Measurements from ENCODE around the gene CFAP410.

CFAP410 gene

DNA sequence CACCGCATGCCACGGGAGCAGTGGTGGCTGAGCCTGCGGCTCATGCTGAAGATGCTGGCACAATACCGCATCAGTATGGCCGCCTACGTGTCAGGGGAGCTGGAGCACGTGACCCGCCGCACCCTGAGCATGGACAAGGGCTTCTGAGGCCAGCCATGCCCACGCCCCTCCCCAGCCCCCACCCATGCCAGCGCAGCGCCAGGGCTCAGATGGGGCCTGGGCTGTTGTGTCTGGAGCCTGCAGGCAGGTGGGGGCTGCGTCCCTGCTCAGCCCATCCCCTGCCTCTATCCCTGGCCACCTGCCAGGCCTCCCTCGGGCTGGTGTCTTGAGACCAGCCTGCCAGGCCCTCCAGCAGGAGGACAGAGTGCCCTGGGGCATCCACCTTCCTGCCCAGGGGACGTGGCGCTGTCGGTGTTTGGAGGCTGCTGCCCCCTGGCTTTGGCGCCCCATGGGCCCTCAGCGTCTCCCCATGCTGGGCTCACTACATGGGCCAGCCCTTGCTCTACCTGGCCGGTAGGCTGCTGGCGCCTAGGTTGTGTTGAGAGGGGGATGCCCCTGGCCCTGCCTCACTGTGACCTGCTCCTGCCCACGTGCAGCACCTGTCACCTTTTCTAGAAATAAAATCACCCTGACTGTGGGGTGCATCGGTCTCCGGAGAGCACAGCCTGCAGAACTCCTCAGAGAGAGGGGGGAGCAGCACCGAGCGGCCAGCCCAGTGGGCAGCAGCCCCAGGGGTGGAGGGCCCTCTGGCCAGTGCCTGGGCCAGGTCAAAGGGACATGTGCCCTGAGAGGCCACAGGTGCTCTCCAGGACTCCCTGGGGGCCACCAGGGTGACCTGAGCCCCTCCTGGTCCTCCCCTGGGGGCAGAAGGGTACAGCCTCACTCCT, 12.2 kb downstream of the CFAP410 start:
- H3K4me1 ChIP-seq (ENCODE audit: insufficient read depth, low read length) = no peaks in the 10 kb centered on the region

DNA sequence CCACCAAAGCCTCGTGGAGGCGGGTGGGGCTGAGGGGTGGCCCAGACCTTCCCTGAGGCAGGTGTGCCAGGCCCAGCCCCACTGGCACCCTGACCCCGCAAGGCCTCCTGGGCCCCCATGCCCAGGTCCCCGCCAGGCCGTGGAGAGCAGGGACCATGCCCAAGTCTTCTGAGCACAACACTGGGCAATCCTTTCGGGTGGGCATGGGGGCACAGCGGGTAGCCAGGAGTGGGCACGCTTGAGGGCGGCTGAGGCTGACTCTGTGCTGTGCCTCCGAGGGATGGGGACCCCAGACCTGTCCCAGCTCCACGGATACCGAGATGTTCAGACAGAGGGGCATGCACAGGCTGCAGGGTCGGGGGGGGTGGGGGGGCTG, 12.9 kb downstream of the CFAP410 start:
- Histone ChIP-seq H3K9me3 (ENCODE audit: insufficient read depth, low read depth, low read length) (no peaks in the 10 kb centered on the region), H3K36me3 (ENCODE audit: insufficient read depth, low read length) (peaks cover 33% of the 10 kb centered on the region), H3K27ac (ENCODE audit: low read depth, low read length) (no peak overlapping the region), H3K27me3 (ENCODE audit: insufficient read depth, low read length) (no peaks in the 10 kb centered on the region), H3K9ac (ENCODE audit: low read depth, low read length) (no peak overlapping the region), H3K4me3 (ENCODE audit: low read length) (no peak overlapping the region), H3K4me1 (ENCODE audit: insufficient read depth, low read length) (no peaks in the 10 kb centered on the region)
- 91% methylated on average over 13 of the region's 13 CpGs for WGBS

More for the DNA sequence above, 12.2 kb downstream of the CFAP410 start:
- no peak overlapping the region for H3K9ac ChIP-seq (ENCODE audit: low read depth, low read length)
- H3K27ac ChIP-seq (ENCODE audit: low read depth, low read length) = no peak overlapping the region
- H3K4me3 ChIP-seq (ENCODE audit: low read length) = no peak overlapping the region
- no peaks in the 10 kb centered on the region for H3K27me3 ChIP-seq (ENCODE audit: insufficient read depth, low read length)
- 91% methylated on average over 26 of the region's 26 CpGs for WGBS
- no peaks in the 10 kb centered on the region for H3K9me3 ChIP-seq (ENCODE audit: insufficient read depth, low read depth, low read length)
- peaks cover 33% of the 10 kb centered on the region for H3K36me3 ChIP-seq (ENCODE audit: insufficient read depth, low read length)

DNA sequence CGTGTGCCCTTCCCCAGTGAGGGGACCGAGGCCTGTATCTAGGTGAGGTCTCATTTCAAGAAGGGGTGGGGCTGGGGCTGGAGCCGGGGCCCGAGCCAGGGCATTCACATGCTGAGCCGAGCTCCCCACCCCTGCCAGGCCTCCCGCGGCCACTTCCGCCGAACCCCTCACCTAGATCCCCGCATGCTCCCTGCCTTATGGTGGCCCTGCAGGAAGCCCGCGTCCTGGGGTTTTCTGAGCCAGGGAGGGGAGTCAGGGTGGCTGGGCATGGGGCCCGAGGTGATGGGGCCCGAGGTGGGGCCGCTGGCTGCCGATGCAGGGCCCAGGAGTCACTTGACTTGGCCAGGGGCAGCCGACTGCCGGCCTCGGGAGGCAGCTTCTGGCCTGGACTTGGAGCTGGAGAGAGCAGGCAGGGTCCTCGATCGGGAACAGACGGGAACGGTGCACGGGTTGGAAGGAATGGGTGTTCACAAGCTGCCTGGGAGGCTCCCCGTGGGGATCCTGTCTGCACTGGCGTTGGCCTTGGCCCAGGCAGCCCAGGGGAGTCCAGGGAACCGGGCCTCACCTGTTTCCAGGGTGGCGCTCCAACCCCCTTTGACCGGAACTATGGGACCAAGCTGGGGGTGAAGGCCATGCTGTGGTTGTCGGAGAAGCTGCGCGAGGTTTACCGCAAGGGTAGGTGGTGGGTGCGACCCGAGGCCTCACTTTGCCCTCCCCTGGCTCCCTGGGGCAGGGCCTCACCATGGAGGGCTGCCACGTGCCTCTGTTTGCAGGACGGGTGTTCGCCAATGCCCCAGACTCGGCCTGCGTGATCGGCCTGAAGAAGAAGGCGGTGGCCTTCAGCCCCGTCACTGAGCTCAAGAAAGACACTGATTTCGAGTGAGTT, 13.6 kb downstream of the CFAP410 start:
- WGBS = 95% methylated on average over 44 of the region's 44 CpGs
- H3K9ac ChIP-seq (ENCODE audit: low read depth, low read length) = no peak overlapping the region
- no peaks in the 10 kb centered on the region for H3K4me1 ChIP-seq (ENCODE audit: insufficient read depth, low read length)
- peaks cover 33% of the 10 kb centered on the region for H3K36me3 ChIP-seq (ENCODE audit: insufficient read depth, low read length)
- no peak overlapping the region for H3K27ac ChIP-seq (ENCODE audit: low read depth, low read length)
- H3K4me3 ChIP-seq (ENCODE audit: low read length) = no peak overlapping the region
- no peaks in the 10 kb centered on the region for H3K27me3 ChIP-seq (ENCODE audit: insufficient read depth, low read length)
- H3K9me3 ChIP-seq (ENCODE audit: insufficient read depth, low read depth, low read length) = no peaks in the 10 kb centered on the region

DNA sequence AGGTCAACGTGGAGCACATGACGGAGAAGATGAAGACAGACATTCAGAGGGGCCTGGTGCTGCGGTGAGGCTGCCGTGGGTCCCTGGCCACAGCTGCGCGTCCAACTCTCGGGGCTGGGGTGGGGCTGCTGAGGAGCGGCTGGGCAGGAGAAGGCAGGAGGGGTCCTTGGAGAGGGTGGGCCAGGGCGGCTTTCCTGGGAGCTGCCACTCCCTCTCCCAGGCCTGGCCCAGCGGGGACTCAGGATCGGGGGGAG, 14.4 kb downstream of the CFAP410 start:
- H3K27me3 ChIP-seq (ENCODE audit: insufficient read depth, low read length) = no peaks in the 10 kb centered on the region
- no peak overlapping the region for H3K9ac ChIP-seq (ENCODE audit: low read depth, low read length)
- H3K4me3 ChIP-seq (ENCODE audit: low read length) = no peak overlapping the region
- 93% methylated on average over 11 of the region's 11 CpGs for WGBS
- H3K4me1 ChIP-seq (ENCODE audit: insufficient read depth, low read length) = no peaks in the 10 kb centered on the region
- no peak overlapping the region for H3K27ac ChIP-seq (ENCODE audit: low read depth, low read length)
- peaks cover 41% of the 10 kb centered on the region for H3K36me3 ChIP-seq (ENCODE audit: insufficient read depth, low read length)
- no peaks in the 10 kb centered on the region for H3K9me3 ChIP-seq (ENCODE audit: insufficient read depth, low read depth, low read length)

DNA sequence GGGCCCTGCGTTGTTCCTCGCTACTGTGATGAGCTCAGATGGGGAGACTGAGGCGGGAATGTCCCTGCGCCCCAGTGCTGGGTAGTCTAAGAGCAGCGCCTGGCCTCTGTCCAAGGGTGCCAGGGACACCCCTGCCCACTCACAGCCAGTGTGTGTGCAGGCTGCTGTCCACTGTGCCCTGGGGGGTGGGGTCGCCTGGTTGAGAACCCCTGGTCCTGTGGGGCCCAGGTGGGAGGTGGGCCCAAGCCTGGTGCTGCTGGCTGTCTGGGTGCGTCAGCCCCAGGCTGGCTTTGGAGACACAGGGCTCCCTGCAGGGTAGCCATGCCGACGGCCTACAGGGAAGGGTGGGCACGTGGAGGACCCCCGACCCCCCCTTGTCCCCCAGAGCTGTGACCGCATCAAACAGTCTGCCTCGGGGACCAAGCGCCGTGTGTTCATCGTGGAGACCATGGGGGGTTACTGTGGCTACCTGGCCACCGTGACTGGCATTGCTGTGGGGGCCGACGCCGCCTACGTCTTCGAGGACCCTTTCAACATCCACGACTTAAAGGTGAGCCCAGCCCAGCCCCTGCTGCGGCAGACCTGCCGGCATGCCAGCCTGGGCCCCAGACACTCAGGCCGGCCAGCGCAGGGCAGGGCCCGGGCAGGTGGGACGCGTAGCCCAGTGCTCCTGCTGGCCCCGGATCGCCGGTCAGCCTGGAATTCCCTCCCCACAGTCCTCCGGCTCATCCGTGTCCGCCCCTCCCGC, 14.9 kb downstream of the CFAP410 start:
- Histone ChIP-seq H3K27ac (ENCODE audit: low read depth, low read length) (no peak overlapping the region), H3K36me3 (ENCODE audit: insufficient read depth, low read length) (peaks cover 45% of the 10 kb centered on the region), H3K27me3 (ENCODE audit: insufficient read depth, low read length) (no peaks in the 10 kb centered on the region), H3K4me1 (ENCODE audit: insufficient read depth, low read length) (no peaks in the 10 kb centered on the region), H3K9ac (ENCODE audit: low read depth, low read length) (no peak overlapping the region), H3K9me3 (ENCODE audit: insufficient read depth, low read depth, low read length) (no peaks in the 10 kb centered on the region), H3K4me3 (ENCODE audit: low read length) (no peak overlapping the region)
- WGBS = 96% methylated on average over 37 of the region's 37 CpGs

DNA sequence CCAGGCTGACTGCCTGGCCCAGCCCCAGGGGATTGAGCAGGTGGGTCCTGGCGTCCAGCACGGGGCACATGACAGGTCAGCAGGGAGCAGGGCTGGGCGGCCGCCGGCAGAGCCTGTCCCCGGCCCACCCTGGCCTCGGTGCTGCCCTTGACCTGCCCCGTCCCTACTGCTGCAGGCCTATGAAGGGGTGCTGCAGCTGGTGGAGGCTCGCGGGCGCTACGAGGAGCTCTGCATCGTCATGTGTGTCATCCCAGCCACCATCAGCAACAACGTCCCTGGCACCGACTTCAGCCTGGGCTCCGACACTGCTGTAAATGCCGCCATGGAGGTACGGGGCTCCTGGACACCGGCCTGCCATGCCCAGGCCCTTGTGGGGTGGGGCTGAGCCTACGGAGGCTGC, 15.6 kb downstream of the CFAP410 start:
- Histone ChIP-seq H3K4me3 (ENCODE audit: low read length) (no peak overlapping the region), H3K4me1 (ENCODE audit: insufficient read depth, low read length) (no peaks in the 10 kb centered on the region), H3K9me3 (ENCODE audit: insufficient read depth, low read depth, low read length) (no peaks in the 10 kb centered on the region), H3K36me3 (ENCODE audit: insufficient read depth, low read length) (peaks cover 49% of the 10 kb centered on the region), H3K27me3 (ENCODE audit: insufficient read depth, low read length) (no peaks in the 10 kb centered on the region), H3K9ac (ENCODE audit: low read depth, low read length) (no peak overlapping the region), H3K27ac (ENCODE audit: low read depth, low read length) (no peak overlapping the region)
- WGBS = 90% methylated on average over 20 of the region's 20 CpGs

DNA sequence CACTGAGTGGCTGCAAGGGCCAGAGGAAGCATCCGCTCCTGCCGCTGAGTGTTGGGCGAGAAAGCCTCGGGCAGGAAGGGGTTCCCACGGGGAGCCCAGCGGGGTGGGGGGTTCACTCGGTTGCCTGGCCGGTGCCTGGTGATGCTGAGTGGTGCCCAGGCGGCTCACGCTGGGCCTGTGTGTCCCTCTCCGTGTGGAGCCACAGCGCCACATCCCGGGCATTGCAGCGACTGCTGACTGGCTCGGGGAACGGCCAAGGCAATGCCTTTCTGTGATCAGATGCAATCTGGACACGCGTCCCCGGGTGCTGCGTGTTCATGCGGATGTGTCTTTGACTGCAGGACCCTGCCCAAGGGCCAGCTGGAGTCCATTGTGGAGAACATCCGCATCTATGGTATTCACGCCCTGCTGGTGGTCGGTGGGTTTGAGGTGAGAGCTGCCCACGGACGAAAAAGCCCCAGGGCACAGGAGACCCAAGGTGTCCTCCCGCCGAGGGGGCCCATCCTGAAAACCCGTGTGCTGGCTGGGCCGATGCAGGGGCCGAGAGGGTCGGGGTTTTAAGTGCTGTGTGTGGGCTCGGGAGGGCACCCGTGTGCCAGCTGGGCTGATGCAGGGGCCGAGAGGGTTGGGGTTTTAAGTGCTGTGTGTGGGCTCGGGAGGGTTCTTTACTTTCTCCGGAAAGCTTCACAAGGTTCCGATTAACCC, 16.4 kb downstream of the CFAP410 start:
- H3K4me1 ChIP-seq (ENCODE audit: insufficient read depth, low read length) = no peaks in the 10 kb centered on the region
- peaks cover 54% of the 10 kb centered on the region for H3K36me3 ChIP-seq (ENCODE audit: insufficient read depth, low read length)
- no peak overlapping the region for H3K4me3 ChIP-seq (ENCODE audit: low read length)
- H3K9ac ChIP-seq (ENCODE audit: low read depth, low read length) = no peak overlapping the region
- H3K9me3 ChIP-seq (ENCODE audit: insufficient read depth, low read depth, low read length) = no peaks in the 10 kb centered on the region
- H3K27ac ChIP-seq (ENCODE audit: low read depth, low read length) = no peak overlapping the region
- 94% methylated on average over 38 of the region's 38 CpGs for WGBS
- no peaks in the 10 kb centered on the region for H3K27me3 ChIP-seq (ENCODE audit: insufficient read depth, low read length)

DNA sequence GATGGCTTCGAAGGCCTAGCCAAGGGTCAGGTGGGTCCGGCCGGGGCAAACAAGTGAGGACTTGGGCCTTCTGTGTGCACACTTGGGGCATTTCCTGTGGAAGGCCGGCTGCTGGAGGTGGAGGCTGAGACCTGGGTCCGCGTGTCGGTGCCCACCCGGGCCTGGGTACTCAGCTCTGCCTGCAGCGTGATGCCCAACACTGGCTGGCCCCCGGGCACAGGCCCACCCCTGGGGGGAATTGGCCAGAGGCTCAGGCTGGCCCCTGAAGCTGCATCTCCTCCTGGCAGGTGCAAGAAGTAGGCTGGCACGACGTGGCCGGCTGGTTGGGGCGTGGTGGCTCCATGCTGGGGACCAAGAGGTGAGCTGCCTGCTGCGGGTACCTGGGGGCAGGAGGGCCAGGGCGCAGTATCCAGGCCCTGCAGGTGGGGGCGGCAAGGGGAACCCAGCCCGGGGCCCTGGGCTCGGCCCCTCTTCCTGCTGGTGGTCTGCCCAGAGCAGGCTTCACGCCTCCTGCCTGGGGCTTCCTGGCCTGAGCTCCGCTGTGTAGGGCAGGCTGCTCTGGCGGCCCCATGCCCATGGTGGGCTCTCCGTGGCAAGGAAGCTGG, 17.2 kb downstream of the CFAP410 start:
- Histone ChIP-seq H3K27me3 (ENCODE audit: insufficient read depth, low read length) (no peaks in the 10 kb centered on the region), H3K4me1 (ENCODE audit: insufficient read depth, low read length) (no peaks in the 10 kb centered on the region), H3K27ac (ENCODE audit: low read depth, low read length) (no peak overlapping the region), H3K4me3 (ENCODE audit: low read length) (no peak overlapping the region), H3K9ac (ENCODE audit: low read depth, low read length) (no peak overlapping the region; the same call in 1 of the 2 replicates), H3K9me3 (ENCODE audit: insufficient read depth, low read depth, low read length) (no peaks in the 10 kb centered on the region), H3K36me3 (ENCODE audit: insufficient read depth, low read length) (peaks cover 59% of the 10 kb centered on the region)
- WGBS = 95% methylated on average over 23 of the region's 23 CpGs

DNA sequence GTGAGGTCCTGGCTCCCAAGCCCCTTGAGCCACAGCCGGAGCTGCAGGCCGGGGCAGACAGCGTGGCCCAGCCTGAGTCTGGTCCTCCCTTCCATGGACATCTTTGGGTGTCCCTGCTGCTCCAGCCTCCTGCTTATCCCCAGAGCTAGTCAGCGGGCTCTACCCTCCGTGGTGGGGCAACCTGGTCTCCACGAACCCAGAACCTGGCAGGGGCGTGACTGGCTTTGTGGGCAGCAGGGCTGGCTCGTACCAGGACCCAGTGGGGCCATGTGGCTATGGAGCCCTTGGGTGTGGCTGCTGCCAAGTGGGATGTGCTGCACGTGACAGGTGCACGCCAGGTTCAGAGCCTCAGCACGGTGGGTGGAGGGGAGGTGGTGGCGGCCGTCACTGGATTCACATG, 18.3 kb downstream of the CFAP410 start:
- Histone ChIP-seq H3K9ac (ENCODE audit: low read depth, low read length) (no peak overlapping the region), H3K36me3 (ENCODE audit: insufficient read depth, low read length) (peaks cover 57% of the 10 kb centered on the region), H3K27me3 (ENCODE audit: insufficient read depth, low read length) (no peaks in the 10 kb centered on the region), H3K4me3 (ENCODE audit: low read length) (no peak overlapping the region), H3K9me3 (ENCODE audit: insufficient read depth, low read depth, low read length) (no peaks in the 10 kb centered on the region), H3K27ac (ENCODE audit: low read depth, low read length) (no peak overlapping the region), H3K4me1 (ENCODE audit: insufficient read depth, low read length) (no peaks in the 10 kb centered on the region)
- WGBS = 96% methylated on average over 13 of the region's 13 CpGs

DNA sequence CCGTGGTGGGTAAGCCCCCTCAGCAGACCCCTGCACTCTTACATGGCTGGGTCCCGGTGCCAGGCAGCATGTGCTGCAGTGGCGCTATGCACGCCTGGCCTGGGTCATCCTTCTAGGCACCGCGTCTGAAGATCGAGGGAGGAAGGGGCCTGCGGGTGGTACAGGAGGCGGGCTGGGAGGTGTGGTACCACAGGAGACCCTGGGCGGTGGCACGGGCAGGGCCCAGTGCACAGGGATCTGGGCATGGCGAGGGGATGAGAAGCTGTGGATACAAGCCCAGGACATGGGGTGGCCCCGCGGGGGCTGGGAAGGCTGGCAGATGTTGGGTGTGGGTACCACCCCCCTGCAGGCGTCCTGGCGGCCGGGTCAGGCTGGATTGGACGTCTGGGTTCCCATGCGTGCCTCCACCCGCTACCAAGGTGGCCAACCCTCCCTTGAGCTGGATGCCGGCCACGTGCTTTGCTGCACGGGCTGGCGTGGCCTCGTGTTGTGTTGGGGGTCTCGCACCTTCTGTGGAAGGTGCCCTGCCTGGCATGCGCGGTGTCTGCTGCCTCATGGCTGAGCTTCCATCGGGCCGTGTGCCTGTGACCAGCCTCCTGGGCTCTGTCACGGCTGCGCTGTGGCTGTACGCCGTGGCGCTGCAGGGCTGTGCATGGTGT, 19.7 kb downstream of the CFAP410 start:
- H3K9ac ChIP-seq (ENCODE audit: low read depth, low read length) = no peak overlapping the region
- no peaks in the 10 kb centered on the region for H3K9me3 ChIP-seq (ENCODE audit: insufficient read depth, low read depth, low read length)
- H3K4me3 ChIP-seq (ENCODE audit: low read length) = no peak overlapping the region
- WGBS = 96% methylated on average over 35 of the region's 35 CpGs
- no peaks in the 10 kb centered on the region for H3K4me1 ChIP-seq (ENCODE audit: insufficient read depth, low read length)
- H3K36me3 ChIP-seq (ENCODE audit: insufficient read depth, low read length) = peaks cover 55% of the 10 kb centered on the region
- no peaks in the 10 kb centered on the region for H3K27me3 ChIP-seq (ENCODE audit: insufficient read depth, low read length)
- no peak overlapping the region for H3K27ac ChIP-seq (ENCODE audit: low read depth, low read length)

All from HUES64 (cell line).